NCI-H2196 (cell line): Measurements from ENCODE around the gene DYNC2H1.

ENCODE experiments used
- DNase-seq: peaks from one replicate; lab custom pipeline; 2025; ENCODE audit not compliant: unreplicated experiment; lab: John Stamatoyannopoulos, UW

DYNC2H1 gene

DNA sequence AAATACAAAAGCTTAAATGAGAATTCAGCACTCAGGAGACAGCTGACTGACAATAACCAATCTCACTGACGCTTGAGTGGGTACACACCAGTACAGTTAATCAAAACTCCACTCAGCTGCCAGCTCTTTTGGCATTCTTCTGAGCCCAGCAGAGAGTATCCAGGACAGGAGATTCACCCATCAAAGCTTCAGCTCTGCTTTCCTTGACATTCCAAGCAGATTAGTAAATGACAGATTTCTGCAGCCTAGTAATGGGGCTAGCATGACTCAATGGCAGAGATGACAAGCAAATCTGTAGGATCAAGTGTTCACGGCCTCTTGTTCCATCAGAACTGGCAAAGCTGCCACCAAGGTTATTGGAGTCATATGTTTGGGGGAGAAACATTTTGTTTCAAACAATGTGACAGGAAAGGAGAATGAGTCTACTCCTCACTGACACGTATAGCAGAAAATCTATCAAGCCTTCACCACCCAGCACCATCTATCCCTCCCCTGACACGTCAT is 420.0 kb downstream of the DYNC2H1 start:
- no peak for DNase-seq
